ENCODE data around the gene SYT13.

The SYT13 gene

DNA sequence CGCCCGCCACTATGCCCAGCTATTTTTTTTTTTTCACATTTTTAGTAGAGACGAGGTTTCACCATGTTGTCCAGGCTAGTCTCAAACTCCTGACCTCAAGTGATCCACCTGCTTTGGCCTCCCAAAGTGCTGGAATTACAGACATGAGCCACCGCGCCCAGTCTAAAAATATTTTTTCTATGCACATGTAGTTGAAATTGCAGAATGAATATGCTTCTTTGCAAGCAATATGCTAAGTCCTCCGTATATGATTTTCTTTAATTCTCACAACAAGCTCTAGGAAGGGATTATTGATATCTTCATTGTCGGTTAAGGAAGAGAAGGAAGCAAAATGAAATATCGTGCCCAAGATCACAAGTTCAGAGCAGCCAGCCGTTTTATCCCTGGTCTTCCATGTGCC is 30.1 kb upstream of the SYT13 start:
- ChIA-PET POLR2A (ENCODE audit: low non-redundant PET) (no interaction called here), CTCF (interaction anchor here (0.7 kb wide), 1 partner anchor 56 kb away, joined by 3 read pairs; no protein-coding TSS in a partner anchor)
- TF ChIP-seq, protein P1, sequence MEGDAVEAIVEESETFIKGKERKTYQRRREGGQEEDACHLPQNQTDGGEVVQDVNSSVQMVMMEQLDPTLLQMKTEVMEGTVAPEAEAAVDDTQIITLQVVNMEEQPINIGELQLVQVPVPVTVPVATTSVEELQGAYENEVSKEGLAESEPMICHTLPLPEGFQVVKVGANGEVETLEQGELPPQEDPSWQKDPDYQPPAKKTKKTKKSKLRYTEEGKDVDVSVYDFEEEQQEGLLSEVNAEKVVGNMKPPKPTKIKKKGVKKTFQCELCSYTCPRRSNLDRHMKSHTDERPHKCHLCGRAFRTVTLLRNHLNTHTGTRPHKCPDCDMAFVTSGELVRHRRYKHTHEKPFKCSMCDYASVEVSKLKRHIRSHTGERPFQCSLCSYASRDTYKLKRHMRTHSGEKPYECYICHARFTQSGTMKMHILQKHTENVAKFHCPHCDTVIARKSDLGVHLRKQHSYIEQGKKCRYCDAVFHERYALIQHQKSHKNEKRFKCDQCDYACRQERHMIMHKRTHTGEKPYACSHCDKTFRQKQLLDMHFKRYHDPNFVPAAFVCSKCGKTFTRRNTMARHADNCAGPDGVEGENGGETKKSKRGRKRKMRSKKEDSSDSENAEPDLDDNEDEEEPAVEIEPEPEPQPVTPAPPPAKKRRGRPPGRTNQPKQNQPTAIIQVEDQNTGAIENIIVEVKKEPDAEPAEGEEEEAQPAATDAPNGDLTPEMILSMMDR (conservative IDR thresholded peaks at IDR 0.05; ENCODE audit: low read depth): no peak
- no peak for DNase-seq (ENCODE audit: low spot score)
- no peak overlapping the region for H3K27ac ChIP-seq

DNA sequence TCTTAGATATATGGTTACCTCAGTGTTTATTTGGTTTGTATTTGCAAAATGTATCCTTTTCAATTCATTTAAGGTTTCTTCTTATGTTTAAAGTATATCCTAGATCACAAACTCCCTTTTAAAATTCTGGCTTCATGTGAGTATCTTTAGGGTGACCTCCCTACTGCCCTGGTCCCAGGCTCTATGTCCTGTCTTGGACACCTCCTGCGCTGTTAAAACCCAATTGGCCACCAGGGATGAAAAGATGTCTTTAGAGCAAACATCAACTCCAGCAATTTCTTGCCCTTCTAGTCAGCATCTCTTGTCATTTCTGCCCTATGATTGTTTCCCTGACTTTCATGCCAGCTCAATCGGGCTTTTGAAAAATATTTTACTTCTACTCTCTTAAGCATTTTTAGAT is 28.8 kb upstream of the SYT13 start:
- H3K27ac ChIP-seq: no peak overlapping the region
- no peak for DNase-seq (ENCODE audit: low spot score)
- TF ChIP-seq, protein P1 (conservative IDR thresholded peaks at IDR 0.05; ENCODE audit: low read depth): no peak
- ChIA-PET POLR2A (ENCODE audit: low non-redundant PET) (no interaction called here), CTCF (no interaction called here)

DNA sequence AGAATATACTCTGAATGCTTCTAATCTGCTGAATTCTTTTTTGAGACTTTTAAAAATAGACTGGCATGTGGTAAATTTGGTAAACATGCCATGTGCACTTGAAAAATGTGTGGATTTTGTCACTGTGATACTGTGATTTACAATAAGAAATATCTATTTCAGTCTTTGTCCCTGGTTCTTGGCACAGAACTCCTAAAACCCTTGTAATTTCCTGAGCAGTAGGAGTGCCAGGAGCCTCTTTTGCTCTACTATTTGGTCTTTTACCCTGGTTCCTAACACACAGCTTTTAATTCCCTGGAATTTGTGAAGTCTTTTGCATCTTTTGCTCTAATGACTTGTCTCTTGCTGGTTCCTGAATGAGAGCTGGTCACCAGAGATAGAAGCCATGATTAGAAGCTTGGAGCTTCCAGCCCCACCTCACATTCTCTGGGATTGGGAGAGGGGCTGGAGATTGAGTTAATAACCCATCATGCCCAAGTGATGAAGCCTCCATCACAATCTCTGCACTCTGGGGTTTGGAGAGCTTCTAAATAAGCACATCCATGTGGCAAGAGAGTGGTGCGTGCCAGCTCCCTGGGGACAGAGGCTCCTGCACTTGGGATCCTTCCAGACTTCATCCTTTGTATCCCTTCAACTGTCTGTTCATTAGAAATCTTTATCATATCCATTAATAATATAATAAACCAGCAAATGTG is 27.2 kb upstream of the SYT13 start:
- CTCF ChIA-PET: interaction anchor here (0.5 to 0.7 kb wide), 4 partner anchors 27 to 959 kb away, joined by 3 read pairs; partner anchors contain the start of gene SYT13
- POLR2A ChIA-PET (ENCODE audit: low non-redundant PET): no interaction called here
- TF ChIP-seq, protein P1 (conservative IDR thresholded peaks at IDR 0.05; ENCODE audit: low read depth): no peak
- H3K27ac ChIP-seq: no peak overlapping the region
- no peak for DNase-seq (ENCODE audit: low spot score)

DNA sequence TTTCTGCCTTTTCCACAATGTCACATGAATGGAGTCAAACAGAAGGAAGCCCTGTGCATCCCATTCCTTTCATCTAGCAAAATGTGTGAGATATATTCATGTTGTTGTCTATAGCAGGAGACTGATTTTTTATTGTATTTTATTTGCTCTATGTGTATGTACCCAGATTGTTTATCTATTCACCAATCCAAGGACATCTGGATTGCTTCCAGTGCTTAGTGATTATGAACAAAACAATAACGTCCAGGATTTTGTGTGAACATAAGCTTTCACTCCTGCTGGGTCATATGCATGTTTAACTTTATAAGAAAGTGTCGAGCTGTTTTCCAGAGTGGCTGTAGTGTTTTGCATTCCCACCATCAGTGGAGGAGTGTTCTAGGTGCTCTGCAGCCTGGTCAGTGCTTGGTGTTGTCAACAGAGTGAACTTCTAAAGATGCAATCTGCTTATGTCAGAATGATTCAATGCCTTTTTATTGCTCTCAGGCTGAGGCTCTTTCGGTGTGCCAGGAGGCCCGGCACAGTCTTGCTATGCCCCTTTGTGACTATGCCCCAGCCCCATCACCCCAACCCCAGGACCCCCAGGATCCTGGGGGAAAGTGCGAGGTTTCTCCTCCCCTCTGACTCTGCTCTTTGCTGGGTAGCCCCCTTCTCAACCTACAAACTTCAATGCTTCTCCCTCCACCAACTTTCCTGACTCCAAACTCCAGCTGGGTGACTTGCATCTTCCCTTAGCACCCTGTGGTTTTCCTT is 19.9 kb upstream of the SYT13 start:
- no peak overlapping the region for H3K27ac ChIP-seq
- ChIA-PET POLR2A (ENCODE audit: low non-redundant PET) (no interaction called here), CTCF (interaction anchor here (0.6 to 0.8 kb wide), 2 partner anchors 16 to 1072 kb away, joined by 3 to 4 read pairs; no protein-coding TSS in a partner anchor)
- TF ChIP-seq, protein P1 (conservative IDR thresholded peaks at IDR 0.05; ENCODE audit: low read depth): no peak
- DNase-seq (ENCODE audit: low spot score): no peak

DNA sequence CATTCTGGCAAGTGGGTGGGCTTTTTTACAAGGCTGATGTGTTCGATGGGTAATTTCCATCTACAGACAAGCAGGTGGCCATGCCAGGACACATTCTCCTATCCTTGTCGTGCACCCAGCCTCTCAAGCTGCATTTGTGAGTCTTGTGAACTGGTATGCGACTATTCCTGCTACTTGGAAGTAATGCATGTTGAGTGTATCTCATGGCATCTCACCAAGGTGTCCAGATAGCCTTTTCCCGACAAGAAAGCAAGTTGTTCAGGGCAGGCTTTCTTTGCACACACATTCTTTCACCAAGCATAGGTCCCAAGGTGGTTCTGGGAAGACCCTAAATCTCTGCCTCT is 18.8 kb upstream of the SYT13 start:
- ChIA-PET CTCF (interaction anchor here (0.5 to 1.3 kb wide), 2 partner anchors 195 to 204 kb away, joined by 3 to 4 read pairs; no protein-coding TSS in a partner anchor), POLR2A (ENCODE audit: low non-redundant PET) (no interaction called here)

More for the DNA sequence above, 18.8 kb upstream of the SYT13 start:
- no peak for DNase-seq (ENCODE audit: low spot score)
- TF ChIP-seq, protein P1 (conservative IDR thresholded peaks at IDR 0.05; ENCODE audit: low read depth): no peak
- no peak overlapping the region for H3K27ac ChIP-seq
